ENCODE data around the gene HEYL. TPM values are rescaled to one million over a fixed set of nuclear protein-coding genes. Genes with fewer than 3 reads are reported as not detected.

The HEYL gene
- total and polyA plus RNA-seq, 2 donors, result 0.42 to 2.6 TPM

DNA sequence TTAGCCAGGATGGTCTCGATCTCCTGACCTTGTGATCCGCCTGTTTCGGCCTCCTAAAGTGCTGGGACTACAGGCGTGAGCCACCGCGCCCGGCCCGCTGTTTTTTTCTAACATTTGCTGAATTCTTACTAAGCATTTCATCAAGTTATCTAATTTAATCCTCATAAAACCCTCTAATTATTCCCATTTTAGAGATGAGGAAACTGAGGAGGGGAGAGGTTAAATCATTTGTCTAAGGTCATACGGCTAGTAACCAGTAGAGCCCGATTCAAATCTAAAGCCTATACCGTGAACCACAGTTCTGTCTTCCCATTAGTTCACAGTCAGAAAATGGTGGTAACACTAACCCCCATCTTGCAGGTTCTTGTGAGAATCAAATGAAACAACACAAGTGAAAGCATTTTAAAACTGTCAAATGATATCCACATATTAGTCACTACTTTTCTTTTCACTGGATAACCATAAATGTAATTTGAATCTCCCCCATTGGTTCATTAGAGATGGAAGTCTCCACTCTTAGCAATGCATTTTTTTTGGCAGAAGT, 10.6 kb downstream of the HEYL start:
- 97% methylated on average over 11 of the region's 11 CpGs for WGBS
- no peak overlapping the region for H3K27ac ChIP-seq (ENCODE audit: low read depth in 1 of 2, low read length in 1 of 2)
- DNase-seq (ENCODE audit: low read depth in 6 of 9, low spot score in 9 of 9), result no peak

DNA sequence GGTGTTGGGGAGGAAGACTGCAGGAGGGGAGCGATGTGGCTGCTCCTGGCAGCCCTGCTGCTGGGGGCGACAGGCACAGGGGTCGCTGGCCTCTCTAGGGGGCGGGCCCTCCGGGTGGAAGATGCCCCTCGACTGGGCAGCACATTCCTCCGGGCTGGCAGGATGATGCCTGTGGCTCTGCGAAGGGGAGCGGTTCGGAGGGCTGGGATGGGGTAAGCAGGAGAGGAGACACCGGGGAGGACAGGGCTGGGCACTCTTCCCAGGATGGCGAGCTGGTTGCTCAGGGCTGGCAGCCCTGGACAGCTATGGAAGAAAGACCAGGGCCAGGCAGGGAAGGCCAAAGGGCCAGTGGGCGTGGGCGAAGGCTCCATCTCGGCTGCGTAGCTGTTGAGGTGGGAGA, 12.8 kb downstream of the HEYL start:
- 97% methylated on average over 16 of the region's 16 CpGs for WGBS
- Histone ChIP-seq H3K36me3 (ENCODE audit: control insufficient read depth in 2 of 2, insufficient read depth in 2 of 2, low read length in 1 of 2) (no peaks in the 10 kb centered on the region), H3K27ac (ENCODE audit: low read depth in 1 of 2, low read length in 1 of 2) (no peak overlapping the region), H3K9me3 (ENCODE audit: control insufficient read depth in 2 of 2, insufficient read depth in 1 of 2, low read length in 1 of 2) (no peaks in the 10 kb centered on the region), H3K27me3 (ENCODE audit: control insufficient read depth in 2 of 2, insufficient read depth in 1 of 2, low read length in 1 of 2) (peaks cover 0 to 46% of the 10 kb centered on the region in 2 donors), H3K4me1 (ENCODE audit: control insufficient read depth in 2 of 2, insufficient read depth in 2 of 2, low read length in 2 of 2) (no peaks in the 10 kb centered on the region), H3K4me3 (ENCODE audit: low read length in 2 of 2) (no peak overlapping the region)
- DNase-seq (ENCODE audit: low read depth in 6 of 9, low spot score in 9 of 9), result no peak

More for the DNA sequence above, 10.6 kb downstream of the HEYL start:
- Histone ChIP-seq H3K9me3 (ENCODE audit: control insufficient read depth in 2 of 2, insufficient read depth in 1 of 2, low read length in 1 of 2) (no peaks in the 10 kb centered on the region), H3K36me3 (ENCODE audit: control insufficient read depth in 2 of 2, insufficient read depth in 2 of 2, low read length in 1 of 2) (no peaks in the 10 kb centered on the region), H3K4me3 (ENCODE audit: low read length in 2 of 2) (no peak overlapping the region), H3K4me1 (ENCODE audit: control insufficient read depth in 2 of 2, insufficient read depth in 2 of 2, low read length in 2 of 2) (peaks cover 0 to 3% of the 10 kb centered on the region in 2 donors), H3K27me3 (ENCODE audit: control insufficient read depth in 2 of 2, insufficient read depth in 1 of 2, low read length in 1 of 2) (peaks cover 5 to 64% of the 10 kb centered on the region in 2 donors)

DNA sequence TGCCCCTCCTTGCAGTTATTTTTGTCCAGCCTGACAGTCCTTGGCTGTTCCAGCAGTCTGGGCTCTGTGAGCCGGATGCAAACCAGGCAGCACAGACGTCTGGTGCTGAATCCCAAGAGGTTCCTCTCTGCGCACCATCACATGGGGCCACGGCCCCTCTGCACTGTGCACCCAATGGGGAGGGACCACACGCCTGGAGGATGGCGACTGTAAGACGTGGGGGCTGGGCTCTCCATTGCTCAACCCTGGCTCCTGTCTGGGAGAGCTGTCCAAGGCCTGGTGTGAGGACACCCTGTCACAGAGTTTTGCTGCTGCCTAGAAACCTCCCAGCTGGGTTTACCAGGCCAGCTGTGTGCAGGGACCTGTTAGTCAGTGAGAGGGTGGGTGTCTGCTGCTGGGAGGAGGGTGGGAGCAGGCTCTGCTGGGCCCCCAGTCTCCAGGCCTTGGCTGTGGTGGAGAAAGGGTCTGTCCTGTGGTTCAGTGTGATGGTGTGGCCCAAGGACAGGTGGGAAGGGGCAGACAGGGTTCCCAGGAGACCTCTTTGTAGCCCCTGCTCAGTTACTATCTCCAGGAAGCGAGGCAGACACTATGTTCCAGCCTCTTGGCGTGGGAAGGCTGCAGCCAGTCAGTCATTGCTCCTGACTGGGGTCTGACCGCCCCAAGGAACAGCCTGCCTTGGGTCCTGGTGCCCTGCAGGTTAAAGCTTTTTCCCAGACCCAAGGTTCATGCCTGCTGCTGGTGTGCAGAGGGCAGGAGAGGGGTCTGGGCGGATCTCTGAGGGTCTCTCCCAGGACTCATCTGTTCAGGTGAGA, 13.8 kb downstream of the HEYL start:
- no peak overlapping the region for H3K27ac ChIP-seq (ENCODE audit: low read depth in 1 of 2, low read length in 1 of 2)
- peaks cover 0 to 36% of the 10 kb centered on the region in 2 donors for H3K27me3 ChIP-seq (ENCODE audit: control insufficient read depth in 2 of 2, insufficient read depth in 1 of 2, low read length in 1 of 2)
- no peaks in the 10 kb centered on the region for H3K36me3 ChIP-seq (ENCODE audit: control insufficient read depth in 2 of 2, insufficient read depth in 2 of 2, low read length in 1 of 2)
- no peaks in the 10 kb centered on the region for H3K4me1 ChIP-seq (ENCODE audit: control insufficient read depth in 2 of 2, insufficient read depth in 2 of 2, low read length in 2 of 2)
- H3K4me3 ChIP-seq (ENCODE audit: low read length in 2 of 2), result no peak overlapping the region
- H3K9me3 ChIP-seq (ENCODE audit: control insufficient read depth in 2 of 2, insufficient read depth in 1 of 2, low read length in 1 of 2), result no peaks in the 10 kb centered on the region
- WGBS, result 91% methylated on average over 11 of the region's 11 CpGs
- no peak for DNase-seq (ENCODE audit: low read depth in 6 of 9, low spot score in 9 of 9)

DNA sequence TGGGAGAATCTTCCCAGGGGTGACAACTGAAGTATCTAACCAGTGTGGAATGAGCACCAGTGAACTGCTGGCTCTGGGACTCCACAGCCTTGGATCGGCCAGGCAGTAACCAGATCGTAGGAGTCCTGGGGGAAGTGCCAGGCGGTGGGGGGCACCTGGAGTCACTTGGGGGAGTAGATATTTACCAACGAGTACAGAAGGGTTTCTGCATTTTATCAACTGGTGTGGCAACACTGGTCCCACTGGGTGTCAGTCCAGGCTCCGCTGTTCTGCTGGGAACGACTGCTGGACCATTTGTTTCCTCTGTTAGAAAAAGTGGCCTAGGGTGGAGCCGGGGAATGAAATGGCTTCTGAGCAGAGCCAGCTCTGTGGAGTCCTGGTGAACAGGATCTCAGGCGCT, 14.4 kb downstream of the HEYL start:
- Histone ChIP-seq H3K9me3 (ENCODE audit: control insufficient read depth in 2 of 2, insufficient read depth in 1 of 2, low read length in 1 of 2) (no peaks in the 10 kb centered on the region), H3K4me1 (ENCODE audit: control insufficient read depth in 2 of 2, insufficient read depth in 2 of 2, low read length in 2 of 2) (no peaks in the 10 kb centered on the region), H3K27me3 (ENCODE audit: control insufficient read depth in 2 of 2, insufficient read depth in 1 of 2, low read length in 1 of 2) (peaks cover 0 to 29% of the 10 kb centered on the region in 2 donors), H3K27ac (ENCODE audit: low read depth in 1 of 2, low read length in 1 of 2) (no peak overlapping the region), H3K4me3 (ENCODE audit: low read length in 2 of 2) (no peak overlapping the region), H3K36me3 (ENCODE audit: control insufficient read depth in 2 of 2, insufficient read depth in 2 of 2, low read length in 1 of 2) (no peaks in the 10 kb centered on the region)
- DNase-seq (ENCODE audit: low read depth in 6 of 9, low spot score in 9 of 9), result no peak
- WGBS, result 89% methylated on average over 8 of the region's 8 CpGs

DNA sequence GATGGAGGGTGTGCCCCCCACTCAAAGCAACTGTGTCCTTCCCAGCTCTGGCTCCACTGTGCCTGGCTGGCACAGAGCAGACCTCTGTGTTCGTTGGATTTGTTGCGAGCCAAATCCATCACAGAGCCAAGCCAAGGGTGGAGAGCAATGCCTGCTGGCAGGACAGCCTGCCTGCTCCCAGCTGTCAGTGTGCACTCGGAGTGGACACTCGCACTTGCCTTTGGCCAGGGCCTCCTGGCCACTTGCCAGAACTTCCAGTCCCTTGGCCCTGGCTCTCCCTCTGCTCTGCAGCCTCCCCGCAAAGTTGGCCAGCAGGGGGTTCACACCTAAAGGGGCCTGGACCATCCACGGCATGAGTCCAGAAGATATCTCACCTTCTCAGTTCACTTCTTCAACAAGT, 16.4 kb downstream of the HEYL start:
- Histone ChIP-seq H3K4me1 (ENCODE audit: control insufficient read depth in 2 of 2, insufficient read depth in 2 of 2, low read length in 2 of 2) (no peaks in the 10 kb centered on the region), H3K36me3 (ENCODE audit: control insufficient read depth in 2 of 2, insufficient read depth in 2 of 2, low read length in 1 of 2) (no peaks in the 10 kb centered on the region), H3K4me3 (ENCODE audit: low read length in 2 of 2) (no peak overlapping the region), H3K27ac (ENCODE audit: low read depth in 1 of 2, low read length in 1 of 2) (no peak overlapping the region), H3K9me3 (ENCODE audit: control insufficient read depth in 2 of 2, insufficient read depth in 1 of 2, low read length in 1 of 2) (no peaks in the 10 kb centered on the region), H3K27me3 (ENCODE audit: control insufficient read depth in 2 of 2, insufficient read depth in 1 of 2, low read length in 1 of 2) (peaks cover 0 to 26% of the 10 kb centered on the region in 2 donors)
- WGBS, result 95% methylated on average over 6 of the region's 6 CpGs
- DNase-seq (ENCODE audit: low read depth in 6 of 9, low spot score in 9 of 9), result no peak

DNA sequence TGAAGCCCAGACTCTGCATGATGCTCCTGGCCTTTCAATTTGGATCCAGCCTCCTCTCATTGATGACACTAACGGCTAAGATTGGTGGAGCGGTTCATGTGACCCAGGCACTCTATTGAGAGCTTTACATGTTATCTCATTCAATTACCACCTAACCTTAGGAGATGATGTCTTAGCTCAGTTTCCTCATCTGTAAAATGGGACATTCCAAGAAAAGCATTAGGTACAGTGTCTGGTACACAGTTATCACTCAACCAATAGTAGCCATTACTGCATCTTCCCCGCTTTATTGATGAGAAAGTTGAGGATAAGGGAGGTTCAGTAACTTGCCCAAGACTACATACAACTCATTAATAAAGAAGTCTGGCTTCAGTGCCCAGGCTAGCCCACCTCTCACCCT, 17.0 kb downstream of the HEYL start:
- DNase-seq (ENCODE audit: low read depth in 6 of 9, low spot score in 9 of 9), result no peak
- H3K27me3 ChIP-seq (ENCODE audit: control insufficient read depth in 2 of 2, insufficient read depth in 1 of 2, low read length in 1 of 2), result peaks cover 0 to 24% of the 10 kb centered on the region in 2 donors
- no peaks in the 10 kb centered on the region for H3K4me1 ChIP-seq (ENCODE audit: control insufficient read depth in 2 of 2, insufficient read depth in 2 of 2, low read length in 2 of 2)
- no peak overlapping the region for H3K27ac ChIP-seq (ENCODE audit: low read depth in 1 of 2, low read length in 1 of 2)
- WGBS, result 98% methylated on average over 3 of the region's 3 CpGs
- H3K4me3 ChIP-seq (ENCODE audit: low read length in 2 of 2), result no peak overlapping the region
- H3K36me3 ChIP-seq (ENCODE audit: control insufficient read depth in 2 of 2, insufficient read depth in 2 of 2, low read length in 1 of 2), result no peaks in the 10 kb centered on the region
- H3K9me3 ChIP-seq (ENCODE audit: control insufficient read depth in 2 of 2, insufficient read depth in 1 of 2, low read length in 1 of 2), result no peaks in the 10 kb centered on the region

DNA sequence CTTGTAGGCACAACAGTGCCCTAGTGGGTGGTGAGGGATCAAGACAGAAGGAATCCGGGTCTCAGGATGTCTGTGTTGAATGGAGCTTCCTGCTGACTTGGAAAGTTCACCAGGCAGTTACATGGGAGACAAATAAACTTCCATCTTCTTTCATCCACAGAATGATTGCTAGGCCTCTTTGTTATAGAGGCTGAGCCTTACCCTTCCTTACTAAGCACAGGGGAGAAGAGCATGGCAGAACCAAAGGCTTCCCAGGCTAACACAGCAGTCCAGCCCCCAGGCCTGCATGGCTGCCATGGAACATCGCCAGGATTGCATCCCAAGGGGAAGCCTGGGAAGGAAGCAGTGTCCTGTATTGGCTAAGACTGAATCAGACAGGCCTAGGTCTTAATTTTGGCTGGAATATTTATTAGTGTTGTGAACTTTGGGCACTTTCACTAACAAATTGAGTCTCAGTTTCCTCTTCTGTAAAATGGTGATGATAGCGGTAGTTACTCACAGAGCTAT, 18.7 kb downstream of the HEYL start:
- no peak for DNase-seq (ENCODE audit: low read depth in 6 of 9, low spot score in 9 of 9)
- H3K4me3 ChIP-seq (ENCODE audit: low read length in 2 of 2), result no peak overlapping the region
- no peaks in the 10 kb centered on the region for H3K9me3 ChIP-seq (ENCODE audit: control insufficient read depth in 2 of 2, insufficient read depth in 1 of 2, low read length in 1 of 2)
- 98% methylated on average over 3 of the region's 3 CpGs for WGBS
- no peaks in the 10 kb centered on the region for H3K4me1 ChIP-seq (ENCODE audit: control insufficient read depth in 2 of 2, insufficient read depth in 2 of 2, low read length in 2 of 2)
- H3K36me3 ChIP-seq (ENCODE audit: control insufficient read depth in 2 of 2, insufficient read depth in 2 of 2, low read length in 1 of 2), result no peaks in the 10 kb centered on the region
- H3K27ac ChIP-seq (ENCODE audit: low read depth in 1 of 2, low read length in 1 of 2), result no peak overlapping the region
- H3K27me3 ChIP-seq (ENCODE audit: control insufficient read depth in 2 of 2, insufficient read depth in 1 of 2, low read length in 1 of 2), result peaks cover 0 to 19% of the 10 kb centered on the region in 2 donors

DNA sequence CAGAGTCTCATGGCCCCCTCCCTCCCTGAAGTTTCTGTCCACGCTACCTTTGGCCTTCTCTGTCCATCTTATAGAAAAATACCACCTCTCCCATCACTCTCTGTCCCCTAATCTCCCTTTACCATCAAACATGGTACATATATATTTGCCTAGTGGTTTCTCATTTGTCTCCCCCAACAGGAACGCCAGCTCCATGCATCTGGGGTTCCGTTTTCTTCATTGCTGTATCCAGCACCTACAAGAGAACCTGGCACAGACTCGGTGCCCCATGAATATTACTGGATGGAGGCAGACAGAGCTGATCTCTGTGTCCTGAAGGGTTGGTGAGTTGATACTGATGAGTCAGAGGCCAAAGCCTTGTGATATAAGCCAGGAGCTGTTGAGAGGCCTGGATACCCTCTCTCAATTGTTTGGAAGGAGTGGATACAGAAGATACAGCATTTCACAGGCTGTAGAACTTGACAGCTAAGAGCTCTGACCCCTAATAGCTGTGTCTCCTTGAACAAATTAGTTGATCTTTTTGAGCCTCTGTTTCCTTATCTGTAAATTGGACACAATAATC, 21.9 kb downstream of the HEYL start:
- H3K4me3 ChIP-seq (ENCODE audit: low read length in 2 of 2), result no peak overlapping the region
- 92% methylated on average over 4 of the region's 4 CpGs for WGBS
- H3K27ac ChIP-seq (ENCODE audit: low read depth in 1 of 2, low read length in 1 of 2), result no peak overlapping the region
- no peaks in the 10 kb centered on the region for H3K4me1 ChIP-seq (ENCODE audit: control insufficient read depth in 2 of 2, insufficient read depth in 2 of 2, low read length in 2 of 2)
- no peaks in the 10 kb centered on the region for H3K9me3 ChIP-seq (ENCODE audit: control insufficient read depth in 2 of 2, insufficient read depth in 1 of 2, low read length in 1 of 2)
- H3K36me3 ChIP-seq (ENCODE audit: control insufficient read depth in 2 of 2, insufficient read depth in 2 of 2, low read length in 1 of 2), result no peaks in the 10 kb centered on the region
- DNase-seq (ENCODE audit: low read depth in 6 of 9, low spot score in 9 of 9), result no peak
- peaks cover 0 to 15% of the 10 kb centered on the region in 2 donors for H3K27me3 ChIP-seq (ENCODE audit: control insufficient read depth in 2 of 2, insufficient read depth in 1 of 2, low read length in 1 of 2)

DNA sequence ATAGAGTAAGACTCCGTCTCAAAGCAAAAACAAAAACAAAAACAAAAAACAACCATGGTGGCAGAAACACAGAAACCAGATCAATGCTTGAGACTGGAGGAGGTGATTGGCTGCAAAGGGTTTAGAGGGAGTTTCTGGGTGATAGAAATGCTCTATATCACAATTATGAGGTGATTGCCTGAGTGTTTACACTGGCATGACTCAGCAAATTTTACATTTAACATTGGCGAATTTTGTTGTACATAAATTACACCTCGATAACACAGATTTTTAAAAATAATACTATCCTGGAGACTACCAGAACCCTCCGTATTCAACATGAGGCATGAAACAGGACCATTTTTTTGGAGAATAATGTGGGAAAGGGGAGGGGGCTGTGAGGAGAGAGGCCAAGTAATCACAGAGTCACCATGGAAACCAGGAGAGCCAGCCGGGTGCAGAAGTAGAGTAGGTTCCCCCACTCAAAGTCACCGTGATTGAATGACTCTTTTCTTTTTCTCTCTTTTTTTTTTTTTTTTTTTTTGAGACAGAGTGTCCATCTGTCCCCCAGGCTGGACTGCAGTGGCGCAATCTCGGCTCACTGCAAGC, 24.3 kb downstream of the HEYL start:
- no peak for DNase-seq (ENCODE audit: low read depth in 6 of 9, low spot score in 9 of 9)
- H3K36me3 ChIP-seq (ENCODE audit: control insufficient read depth in 2 of 2, insufficient read depth in 2 of 2, low read length in 1 of 2), result no peaks in the 10 kb centered on the region
- H3K4me3 ChIP-seq (ENCODE audit: low read length in 2 of 2), result no peak overlapping the region
- H3K27me3 ChIP-seq (ENCODE audit: control insufficient read depth in 2 of 2, insufficient read depth in 1 of 2, low read length in 1 of 2), result peaks cover 0 to 23% of the 10 kb centered on the region in 2 donors
- H3K4me1 ChIP-seq (ENCODE audit: control insufficient read depth in 2 of 2, insufficient read depth in 2 of 2, low read length in 2 of 2), result no peaks in the 10 kb centered on the region
- H3K27ac ChIP-seq (ENCODE audit: low read depth in 1 of 2, low read length in 1 of 2), result no peak overlapping the region
- peaks cover 0 to 2% of the 10 kb centered on the region in 2 donors for H3K9me3 ChIP-seq (ENCODE audit: control insufficient read depth in 2 of 2, insufficient read depth in 1 of 2, low read length in 1 of 2)
- WGBS, result 71% methylated on average over 8 of the region's 8 CpGs

All from thymus (tissue), 11 donors.